Measurements from ENCODE around the gene ERAL1.
"Not testable (repeated sequence)": the region's sequence is repeated elsewhere in the genome, so short reads cannot be mapped to it uniquely, and the experiment has no call there.

Gene ERAL1

DNA sequence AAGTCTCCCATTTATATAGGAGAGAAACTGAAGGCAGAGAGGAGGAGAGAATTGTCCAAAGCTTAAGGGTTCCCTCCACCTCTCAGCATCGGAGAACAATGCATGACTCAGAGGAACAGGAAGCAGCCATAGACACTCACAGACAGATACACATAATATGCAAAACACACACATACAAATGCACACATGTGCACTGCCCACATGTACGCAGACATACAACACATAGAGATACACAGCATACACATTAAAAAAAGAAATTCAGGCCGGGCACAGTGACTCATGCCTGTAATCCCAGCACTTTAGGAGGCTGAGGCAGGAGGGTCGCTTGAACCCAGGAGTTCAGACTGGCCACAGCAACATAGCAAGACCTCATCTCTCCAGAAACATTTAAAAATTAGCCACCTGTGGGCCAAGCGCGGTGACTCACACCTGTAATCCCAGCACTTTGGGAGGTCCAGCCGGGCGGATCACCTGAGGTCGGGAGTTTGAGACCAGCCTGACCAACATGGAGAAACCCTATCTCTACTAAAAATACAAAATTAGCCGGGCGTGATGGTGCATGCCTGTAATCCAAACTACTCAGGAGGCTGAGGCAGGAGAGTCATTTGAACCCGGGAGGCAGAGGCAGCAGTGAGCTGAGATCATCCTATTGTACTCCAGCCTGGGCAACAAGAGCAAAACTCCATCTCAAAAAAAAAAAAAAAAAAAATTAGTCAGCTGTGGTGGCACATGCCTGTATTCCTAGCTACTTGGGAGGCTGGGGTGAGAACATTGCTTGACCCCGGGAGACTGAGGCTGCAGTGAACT, 11.3 kb downstream of the ERAL1 start:
- 90% methylated on average over 10 of the region's 13 CpGs for WGBS, 2 experiments (ENCODE audit: insufficient coverage in 2 of 2)
- peaks cover 2% of the 10 kb centered on the region for H3K36me3 ChIP-seq (ENCODE audit: control insufficient read depth, insufficient read depth, low read length)

DNA sequence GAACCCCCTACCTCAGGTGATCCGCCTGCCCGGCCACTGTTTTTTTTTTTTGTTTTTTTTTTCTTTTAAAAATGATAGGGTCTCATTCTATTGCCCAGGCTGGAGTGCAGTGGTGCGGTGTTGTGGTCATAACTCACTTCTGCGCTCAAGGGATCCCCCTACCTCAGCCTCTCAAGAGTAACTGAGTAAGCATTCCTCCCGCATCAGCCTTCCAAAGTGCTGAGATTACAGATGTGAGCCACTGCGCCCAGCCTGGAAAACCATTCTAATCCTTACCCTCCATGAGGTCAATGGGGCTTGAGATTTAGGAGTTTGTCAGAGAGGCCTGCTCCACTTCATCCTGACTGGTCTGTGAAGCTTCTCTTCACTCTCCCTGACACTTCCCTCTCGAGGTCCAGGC, 12.5 kb downstream of the ERAL1 start:
- H3K4me3 ChIP-seq (ENCODE audit: extremely low read depth, insufficient read depth, low read length, poor library complexity, severe bottlenecking): no peak overlapping the region
- no peaks in the 10 kb centered on the region for H3K9me3 ChIP-seq (ENCODE audit: control insufficient read depth, low read length)
- peaks cover 7% of the 10 kb centered on the region for H3K4me1 ChIP-seq (ENCODE audit: control insufficient read depth, insufficient read depth, low read length, poor library complexity, severe bottlenecking)
- H3K36me3 ChIP-seq (ENCODE audit: control insufficient read depth, insufficient read depth, low read length): peaks cover 2% of the 10 kb centered on the region
- 88 to 98% methylated on average over 3 to 7 of the region's 7 CpGs for WGBS, 2 experiments (ENCODE audit: insufficient coverage in 2 of 2)
- no peak overlapping the region for H3K27ac ChIP-seq (ENCODE audit: low read depth, low read length, severe bottlenecking)

More for the DNA sequence above, 11.3 kb downstream of the ERAL1 start:
- Histone ChIP-seq H3K4me1 (ENCODE audit: control insufficient read depth, insufficient read depth, low read length, poor library complexity, severe bottlenecking) (peaks cover 11% of the 10 kb centered on the region), H3K9me3 (ENCODE audit: control insufficient read depth, low read length) (no peaks in the 10 kb centered on the region), H3K27ac (ENCODE audit: low read depth, low read length, severe bottlenecking) (peak overlapping the region; percentile 84), H3K4me3 (ENCODE audit: extremely low read depth, insufficient read depth, low read length, poor library complexity, severe bottlenecking) (no peak overlapping the region)

DNA sequence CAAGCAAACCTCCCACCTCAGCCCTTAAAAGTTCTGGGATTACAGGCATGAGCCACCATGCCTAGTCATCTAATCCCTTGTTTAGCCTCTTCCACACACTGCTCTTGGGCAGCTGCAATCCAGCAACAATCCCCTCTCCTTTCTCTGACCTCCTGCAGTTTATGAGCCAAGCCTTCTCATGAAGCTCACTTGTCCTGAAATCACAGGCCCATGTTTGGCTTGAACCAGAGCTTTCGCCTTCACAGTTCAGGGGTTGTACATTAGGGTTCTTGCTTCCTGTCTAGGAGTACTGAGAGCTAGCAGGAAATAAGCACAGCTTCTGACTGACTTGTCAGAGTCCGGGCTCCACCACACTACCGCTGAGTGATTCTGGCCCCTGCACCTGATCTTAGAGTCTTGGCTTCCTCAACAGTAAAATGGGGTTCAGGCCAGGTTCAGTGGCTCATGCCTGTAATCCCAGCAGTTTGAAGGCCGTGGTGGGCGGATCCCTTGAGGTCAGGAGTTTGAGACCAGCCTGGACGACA, 16.3 kb downstream of the ERAL1 start:
- WGBS, 2 experiments (ENCODE audit: insufficient coverage in 2 of 2): 97 to 98% methylated on average over 4 to 5 of the region's 6 CpGs
- H3K9me3 ChIP-seq (ENCODE audit: control insufficient read depth, low read length): no peaks in the 10 kb centered on the region
- H3K27ac ChIP-seq (ENCODE audit: low read depth, low read length, severe bottlenecking): no peak overlapping the region
- H3K4me3 ChIP-seq (ENCODE audit: extremely low read depth, insufficient read depth, low read length, poor library complexity, severe bottlenecking): no peak overlapping the region
- no peaks in the 10 kb centered on the region for H3K36me3 ChIP-seq (ENCODE audit: control insufficient read depth, insufficient read depth, low read length)
- no peaks in the 10 kb centered on the region for H3K4me1 ChIP-seq (ENCODE audit: control insufficient read depth, insufficient read depth, low read length, poor library complexity, severe bottlenecking)

- no peak overlapping the region for H3K27ac ChIP-seq (ENCODE audit: low read depth, low read length, severe bottlenecking)
- H3K36me3 ChIP-seq (ENCODE audit: control insufficient read depth, insufficient read depth, low read length): peaks cover 5% of the 10 kb centered on the region
- H3K4me3 ChIP-seq (ENCODE audit: extremely low read depth, insufficient read depth, low read length, poor library complexity, severe bottlenecking): no peak overlapping the region
- 83 to 88% methylated on average over 2 to 5 of the region's 7 CpGs for WGBS, 2 experiments (ENCODE audit: insufficient coverage in 2 of 2)
- no peaks in the 10 kb centered on the region for H3K9me3 ChIP-seq (ENCODE audit: control insufficient read depth, low read length)
- H3K4me1 ChIP-seq (ENCODE audit: control insufficient read depth, insufficient read depth, low read length, poor library complexity, severe bottlenecking): no peaks in the 10 kb centered on the region
Measured at GRCh38 chr17:28873839-28874238, 19.0 kb downstream of the ERAL1 start.

DNA sequence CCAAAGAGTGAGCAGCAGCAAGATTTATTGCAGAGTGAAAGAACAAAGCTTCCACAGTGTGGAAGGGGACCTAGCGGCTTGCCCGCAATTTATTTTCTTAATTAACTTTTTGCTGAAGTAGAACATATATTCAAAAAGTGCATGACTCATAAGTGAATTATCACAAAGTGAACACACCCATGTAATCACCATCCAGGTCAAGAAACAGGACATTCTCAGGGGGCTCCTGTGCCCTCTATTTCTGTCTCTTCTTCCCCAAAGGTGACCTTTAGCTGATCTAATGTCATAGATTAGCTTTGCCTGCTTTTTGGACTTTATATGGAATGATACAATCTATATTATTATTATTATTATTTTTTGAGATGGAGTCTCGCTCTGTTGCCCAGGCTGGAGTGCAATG, 19.9 kb downstream of the ERAL1 start:
- H3K36me3 ChIP-seq (ENCODE audit: control insufficient read depth, insufficient read depth, low read length): peaks cover 14% of the 10 kb centered on the region
- H3K27ac ChIP-seq (ENCODE audit: low read depth, low read length, severe bottlenecking): no peak overlapping the region
- H3K4me1 ChIP-seq (ENCODE audit: control insufficient read depth, insufficient read depth, low read length, poor library complexity, severe bottlenecking): no peaks in the 10 kb centered on the region
- H3K4me3 ChIP-seq (ENCODE audit: extremely low read depth, insufficient read depth, low read length, poor library complexity, severe bottlenecking): no peak overlapping the region
- WGBS, 2 experiments (ENCODE audit: insufficient coverage in 2 of 2): no CpG with 5 or more reads among the region's 3 CpGs
- no peaks in the 10 kb centered on the region for H3K9me3 ChIP-seq (ENCODE audit: control insufficient read depth, low read length)

DNA sequence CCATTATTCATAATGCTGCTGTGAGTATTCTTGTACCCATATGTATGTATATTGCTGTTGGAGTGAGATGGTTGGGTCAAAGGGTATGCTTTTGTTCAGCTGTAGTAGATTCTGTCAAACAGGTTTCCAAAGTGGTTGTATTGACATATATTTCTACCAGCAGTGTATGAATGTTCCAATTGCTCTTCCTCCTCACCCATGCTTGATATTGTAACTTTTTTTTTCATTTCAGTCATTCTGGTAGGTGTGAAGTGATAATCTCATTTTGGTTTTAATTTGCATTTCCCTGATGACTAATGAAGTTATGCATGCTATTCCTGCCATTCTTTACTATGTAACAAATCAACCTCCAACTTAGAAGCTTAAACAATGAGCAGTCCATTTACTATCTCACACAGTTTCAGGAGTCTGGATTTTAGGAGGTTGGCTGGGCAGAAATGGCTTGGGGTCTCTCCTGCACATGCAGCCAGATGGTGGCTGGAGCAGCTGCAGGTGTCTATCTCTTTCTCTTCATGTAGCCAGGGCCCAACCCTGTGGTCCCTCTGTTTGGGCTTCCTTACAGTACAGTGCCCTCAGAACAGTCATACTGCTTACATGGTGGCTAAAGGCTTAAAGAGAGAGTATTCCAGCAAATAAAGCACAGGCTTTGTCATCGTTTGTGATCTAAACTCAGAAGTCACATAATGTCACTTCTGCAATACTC, 21.2 kb downstream of the ERAL1 start:
- no peaks in the 10 kb centered on the region for H3K9me3 ChIP-seq (ENCODE audit: control insufficient read depth, low read length)
- H3K4me3 ChIP-seq (ENCODE audit: extremely low read depth, insufficient read depth, low read length, poor library complexity, severe bottlenecking): no peak overlapping the region
- WGBS, 2 experiments (ENCODE audit: insufficient coverage in 2 of 2): 83% methylated on average over 1 of the region's 1 CpG; no CpG with 5 or more reads in 1 of the 2 experiments
- peaks cover 26% of the 10 kb centered on the region for H3K36me3 ChIP-seq (ENCODE audit: control insufficient read depth, insufficient read depth, low read length)
- no peak overlapping the region for H3K27ac ChIP-seq (ENCODE audit: low read depth, low read length, severe bottlenecking)
- no peaks in the 10 kb centered on the region for H3K4me1 ChIP-seq (ENCODE audit: control insufficient read depth, insufficient read depth, low read length, poor library complexity, severe bottlenecking)

GRCh38 chr17:28877150-28877711, 22.4 kb downstream of the ERAL1 start:
- H3K4me1 ChIP-seq (ENCODE audit: control insufficient read depth, insufficient read depth, low read length, poor library complexity, severe bottlenecking); H3K27ac ChIP-seq (ENCODE audit: low read depth, low read length, severe bottlenecking); H3K9me3 ChIP-seq (ENCODE audit: control insufficient read depth, low read length); H3K4me3 ChIP-seq (ENCODE audit: extremely low read depth, insufficient read depth, low read length, poor library complexity, severe bottlenecking): not testable (repeated sequence)
- peaks cover 39% of the 10 kb centered on the region for H3K36me3 ChIP-seq (ENCODE audit: control insufficient read depth, insufficient read depth, low read length)
- WGBS, 2 experiments (ENCODE audit: insufficient coverage in 2 of 2): 96% methylated on average over 6 of the region's 6 CpGs

DNA sequence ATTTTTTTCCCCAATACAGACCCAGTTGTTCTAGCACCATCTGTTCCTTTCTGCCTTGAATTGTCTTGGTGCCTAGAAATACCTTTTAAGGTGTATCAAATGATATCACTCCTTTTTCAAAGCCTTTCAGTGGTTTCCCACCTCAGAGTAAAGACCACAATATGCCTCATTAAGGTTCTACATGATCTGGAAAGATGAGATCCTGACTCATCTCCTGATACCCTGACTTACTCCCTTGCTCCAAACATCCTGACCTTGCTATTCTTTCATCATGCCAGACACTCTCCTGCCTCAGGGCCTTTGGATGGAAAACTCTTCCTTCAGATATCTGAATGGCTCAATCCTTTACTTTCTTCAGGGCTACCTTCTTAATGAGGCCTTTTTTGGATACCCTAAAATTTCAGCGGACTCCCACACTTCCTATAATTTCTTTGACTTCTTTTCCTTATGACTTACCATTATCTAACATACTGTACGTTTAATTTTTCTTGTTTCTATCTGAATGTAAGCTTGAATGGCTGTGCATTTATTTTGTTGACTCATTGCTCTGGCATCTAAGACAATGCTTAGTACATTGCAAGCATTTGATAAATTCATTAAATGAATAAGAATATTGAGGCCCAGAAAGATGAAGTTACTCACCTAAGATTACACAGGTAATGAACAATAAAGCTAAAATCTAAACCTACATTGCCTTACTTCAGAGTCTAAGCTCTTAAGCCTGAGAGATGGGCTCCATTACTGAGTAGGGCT, 23.5 kb downstream of the ERAL1 start:
- 100% methylated on average over 1 of the region's 2 CpGs; no CpG with 5 or more reads in 1 of the 2 experiments for WGBS, 2 experiments (ENCODE audit: insufficient coverage in 2 of 2)
- peaks cover 43% of the 10 kb centered on the region for H3K36me3 ChIP-seq (ENCODE audit: control insufficient read depth, insufficient read depth, low read length)
- no peak overlapping the region for H3K27ac ChIP-seq (ENCODE audit: low read depth, low read length, severe bottlenecking)
- no peaks in the 10 kb centered on the region for H3K9me3 ChIP-seq (ENCODE audit: control insufficient read depth, low read length)
- H3K4me3 ChIP-seq (ENCODE audit: extremely low read depth, insufficient read depth, low read length, poor library complexity, severe bottlenecking): no peak overlapping the region
- H3K4me1 ChIP-seq (ENCODE audit: control insufficient read depth, insufficient read depth, low read length, poor library complexity, severe bottlenecking): no peaks in the 10 kb centered on the region

DNA sequence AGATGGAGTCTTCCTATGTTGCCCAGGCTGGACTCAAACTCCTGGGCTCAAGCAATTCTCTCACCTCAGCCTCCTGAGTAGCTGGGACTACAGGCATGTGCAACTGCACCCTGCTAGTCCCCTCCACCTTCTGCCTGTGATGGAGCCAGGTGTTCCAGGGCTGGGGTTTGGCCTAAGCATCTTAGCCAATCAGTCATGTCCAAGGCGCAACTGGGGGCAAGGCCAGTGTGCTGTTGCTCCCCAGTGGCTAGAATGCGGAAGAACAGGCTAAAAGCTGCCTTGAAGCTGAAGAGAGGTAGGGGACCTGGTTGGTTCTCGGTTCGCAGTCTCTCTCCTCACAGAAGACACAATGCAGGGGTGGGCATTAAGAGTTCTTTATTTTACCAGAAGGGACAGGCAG, 24.2 kb downstream of the ERAL1 start:
- Histone ChIP-seq H3K4me1 (ENCODE audit: control insufficient read depth, insufficient read depth, low read length, poor library complexity, severe bottlenecking) (no peaks in the 10 kb centered on the region), H3K27ac (ENCODE audit: low read depth, low read length, severe bottlenecking) (no peak overlapping the region), H3K4me3 (ENCODE audit: extremely low read depth, insufficient read depth, low read length, poor library complexity, severe bottlenecking) (no peak overlapping the region), H3K9me3 (ENCODE audit: control insufficient read depth, low read length) (no peaks in the 10 kb centered on the region), H3K36me3 (ENCODE audit: control insufficient read depth, insufficient read depth, low read length) (peaks cover 49% of the 10 kb centered on the region)
- 69 to 80% methylated on average over 2 to 3 of the region's 4 CpGs for WGBS, 2 experiments (ENCODE audit: insufficient coverage in 2 of 2)

GRCh38 chr17:28879886-28880571, 25.2 kb downstream of the ERAL1 start:
- Histone ChIP-seq H3K4me3 (ENCODE audit: extremely low read depth, insufficient read depth, low read length, poor library complexity, severe bottlenecking) (no peak overlapping the region), H3K27ac (ENCODE audit: low read depth, low read length, severe bottlenecking) (no peak overlapping the region), H3K4me1 (ENCODE audit: control insufficient read depth, insufficient read depth, low read length, poor library complexity, severe bottlenecking) (no peaks in the 10 kb centered on the region), H3K36me3 (ENCODE audit: control insufficient read depth, insufficient read depth, low read length) (peaks cover 59% of the 10 kb centered on the region), H3K9me3 (ENCODE audit: control insufficient read depth, low read length) (no peaks in the 10 kb centered on the region)
- 75 to 85% methylated on average over 8 to 9 of the region's 9 CpGs for WGBS, 2 experiments (ENCODE audit: insufficient coverage in 2 of 2)

All from mesodermal cell (in vitro differentiated cells).